Erythroblast (primary cell): ENCODE data around the gene SLC1A3.

Experiments used
- DNase-seq, 2 experiments: peaks; one replicate each; lab custom pipeline; 2025; lab: John Stamatoyannopoulos, UW
- GATA1 ChIP-seq: IDR thresholded peaks from 2 replicates; pipeline ENCODE4 v1.6.1; 2011; ENCODE audit warnings: low read depth, mild to moderate bottlenecking, control low read depth, low read length, moderate library complexity
- POLR2A ChIP-seq: IDR thresholded peaks from 2 replicates; pipeline ENCODE4 v1.6.1; 2011; ENCODE audit warnings: mild to moderate bottlenecking, low read length

Gene SLC1A3

DNA sequence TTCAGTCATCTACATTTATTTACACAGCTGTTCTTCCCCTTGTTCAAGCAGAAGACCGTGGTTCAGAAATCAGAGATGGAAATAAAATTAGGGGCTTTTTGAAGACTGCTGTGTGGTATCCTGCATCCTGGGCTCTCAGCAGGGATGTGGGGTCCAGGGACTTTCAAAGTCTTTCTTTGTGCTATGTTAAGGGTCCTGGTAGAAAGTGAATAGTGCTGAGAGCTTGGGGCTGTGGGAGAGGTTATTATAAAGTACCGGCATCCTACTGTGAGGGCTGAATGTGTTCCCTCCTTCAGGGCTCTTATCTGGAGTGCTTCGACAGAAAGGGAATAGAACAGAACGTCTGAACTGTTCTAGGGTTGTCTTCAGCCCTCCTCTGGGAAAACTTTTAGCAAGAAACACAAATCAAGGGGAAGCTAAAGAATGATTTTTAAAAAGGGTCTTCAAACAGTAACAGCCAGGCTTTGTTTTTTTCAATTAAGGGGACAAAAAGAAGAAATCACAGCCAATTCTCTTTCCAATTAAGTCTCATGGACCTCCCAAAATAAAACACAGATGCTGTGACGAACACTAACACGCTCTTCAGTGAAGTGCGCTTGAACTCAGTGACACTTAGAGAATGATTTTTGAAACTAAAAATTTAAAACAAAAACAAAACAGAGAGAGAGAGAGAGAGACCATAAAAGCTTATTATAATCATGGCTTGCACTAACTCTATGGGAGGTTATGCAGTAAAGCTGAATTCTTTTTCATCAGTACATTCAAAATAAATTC, 15.7 kb upstream of the SLC1A3 start:
- no peak for DNase-seq
- TF ChIP-seq POLR2A (no peak), GATA1 (no peak)

- no peak for DNase-seq
- TF ChIP-seq GATA1 = no peak
- no peak for TF ChIP-seq POLR2A
Observed at GRCh38 chr5:36593867-36594266, 12.5 kb upstream of the SLC1A3 start.

- no peak for DNase-seq
- TF ChIP-seq POLR2A (no peak), GATA1 (no peak)
Observed at GRCh38 chr5:36596247-36596646, 10.2 kb upstream of the SLC1A3 start.

DNA sequence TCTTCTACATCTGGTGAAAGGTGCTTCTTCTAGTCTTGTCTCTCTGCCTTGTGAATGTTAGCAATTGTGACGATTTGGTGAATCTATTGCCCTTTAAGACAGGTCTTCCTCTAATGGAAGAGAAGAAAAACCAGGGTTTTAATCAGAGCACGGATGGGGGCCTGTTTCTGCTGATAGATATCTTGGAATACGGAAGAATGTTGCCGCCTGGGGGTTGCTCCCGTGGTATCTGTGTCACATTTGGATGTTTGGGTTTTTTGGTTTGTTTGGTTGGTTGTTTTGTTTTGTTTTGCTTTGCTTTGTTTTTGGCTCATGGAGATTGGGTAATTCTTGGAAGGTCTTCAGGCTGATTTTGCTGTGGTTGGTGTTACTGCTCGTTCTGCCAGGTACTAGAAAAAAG, 9.7 kb upstream of the SLC1A3 start:
- no peak for DNase-seq
- TF ChIP-seq GATA1 (no peak), POLR2A (no peak)

- TF ChIP-seq GATA1 (no peak), POLR2A (no peak)
- DNase-seq = no peak
Observed at GRCh38 chr5:36598045-36598444, 8.4 kb upstream of the SLC1A3 start.

GRCh38 chr5:36599986-36600779, 6.2 kb upstream of the SLC1A3 start:
- DNase-seq = no peak
- TF ChIP-seq GATA1 (no peak), POLR2A (no peak)

GRCh38 chr5:36600917-36601527, 5.4 kb upstream of the SLC1A3 start:
- TF ChIP-seq POLR2A (no peak), GATA1 (no peak)
- no peak for DNase-seq

DNA sequence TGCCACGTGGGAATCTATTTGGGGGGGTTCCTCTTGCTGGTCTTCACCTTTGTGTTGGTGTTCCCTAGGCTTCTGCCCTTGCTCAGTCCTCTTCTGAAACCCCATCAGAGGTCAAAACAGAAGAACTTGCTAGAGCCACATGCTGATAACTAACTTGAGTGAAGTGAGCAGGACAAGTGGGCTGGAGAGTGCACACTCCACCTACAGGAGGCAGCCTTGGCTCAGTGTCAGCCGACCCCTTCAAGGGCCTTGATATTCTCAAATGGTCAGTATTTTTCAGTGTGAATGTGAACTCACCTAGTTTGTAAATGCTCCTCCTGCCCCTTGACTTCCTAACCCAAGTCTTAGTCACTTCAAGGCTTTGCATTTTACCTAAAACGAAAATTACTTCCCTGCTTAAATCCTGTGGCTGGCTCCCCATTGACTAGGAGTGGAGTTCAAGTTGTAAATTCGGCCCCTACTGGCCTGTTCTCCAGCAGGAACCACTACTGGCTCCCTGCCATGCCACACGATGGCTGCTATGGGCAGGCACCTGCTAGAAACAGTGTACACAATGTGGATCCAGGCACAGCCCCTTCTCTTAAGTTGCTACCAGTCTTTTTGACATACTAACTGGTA, 3.6 kb upstream of the SLC1A3 start:
- TF ChIP-seq GATA1 = no peak
- TF ChIP-seq POLR2A = no peak
- peak; percentile 6 to 24 for DNase-seq

DNA sequence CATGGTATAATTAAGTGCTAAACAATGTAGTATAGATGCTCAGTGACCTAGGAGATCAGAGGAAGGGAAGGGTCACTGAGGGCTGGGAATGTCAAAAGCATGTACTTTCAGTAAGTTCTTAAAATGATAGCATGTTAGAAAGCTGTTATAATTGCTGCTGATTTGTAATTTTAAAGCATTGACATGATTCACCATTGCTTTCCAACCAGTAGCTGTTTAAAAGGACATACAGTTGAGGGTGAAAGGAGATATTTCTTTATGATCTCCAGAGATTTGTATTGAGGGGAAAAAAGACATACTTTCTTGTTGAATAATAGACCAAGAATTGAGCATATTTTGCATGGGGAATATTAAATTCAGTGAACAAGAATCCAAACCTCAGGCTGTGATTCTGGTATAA, 1.2 kb upstream of the SLC1A3 start:
- no peak for DNase-seq
- TF ChIP-seq POLR2A (no peak), GATA1 (no peak)

- TF ChIP-seq POLR2A (no peak), GATA1 (no peak)
- no peak for DNase-seq
Observed at GRCh38 chr5:36606036-36606427, 374 bp upstream of the SLC1A3 start.

GRCh38 chr5:36607114-36607571, 737 bp downstream of the SLC1A3 start:
- DNase-seq = no peak
- TF ChIP-seq GATA1 (no peak), POLR2A (no peak)

DNA sequence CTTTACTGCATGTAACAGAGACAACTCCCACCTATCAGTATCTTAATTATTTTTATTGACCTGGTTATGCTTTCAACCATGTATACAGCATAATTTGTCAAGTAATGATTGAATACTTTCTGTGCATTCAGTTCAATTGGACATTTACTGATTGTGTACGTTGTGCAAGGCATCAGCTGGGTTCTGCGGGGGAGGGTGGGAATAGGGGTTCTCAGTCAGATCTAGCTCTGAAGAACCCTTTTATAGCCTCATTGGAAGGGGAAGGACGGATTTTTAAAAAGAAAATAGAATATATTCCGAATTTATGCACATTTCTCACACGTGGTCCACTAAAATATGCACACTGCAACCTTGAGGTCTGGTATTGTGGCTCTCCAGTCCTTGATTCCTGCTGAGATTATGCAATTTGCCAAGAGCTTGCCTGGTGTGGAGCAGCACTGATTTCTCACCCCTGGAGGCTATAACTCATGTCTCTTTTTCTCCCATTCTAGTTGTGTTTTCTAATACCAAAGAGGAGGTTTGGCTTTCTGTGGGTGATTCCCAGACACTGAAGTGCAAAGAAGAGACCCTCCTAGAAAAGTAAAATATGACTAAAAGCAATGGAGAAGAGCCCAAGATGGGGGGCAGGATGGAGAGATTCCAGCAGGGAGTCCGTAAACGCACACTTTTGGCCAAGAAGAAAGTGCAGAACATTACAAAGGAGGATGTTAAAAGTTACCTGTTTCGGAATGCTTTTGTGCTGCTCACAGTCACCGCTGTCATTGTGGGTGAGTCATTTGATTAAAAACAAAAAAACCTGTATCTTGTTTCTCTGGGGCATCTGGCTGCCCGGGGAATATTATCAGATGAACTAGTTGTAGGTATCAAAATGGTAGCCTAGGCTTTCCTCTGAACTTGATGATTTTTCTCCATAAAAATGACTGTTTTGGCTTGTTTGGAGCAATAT, 1.7 kb downstream of the SLC1A3 start:
- DNase-seq = no peak
- TF ChIP-seq POLR2A = no peak
- no peak for TF ChIP-seq GATA1
